MCF 10A (cell line): ENCODE measurements around the gene ATL1. TPM values are rescaled to one million over a fixed set of nuclear protein-coding genes. Genes with fewer than 3 reads are reported as not detected.

Experiments
- BruUV-seq: library from RNA; stranded (reverse); fragments of 400-500 nt; replicated peaks from 2 replicates; lab custom pipeline; 2021; lab: Mats Ljungman, UMichigan
- CTCF ChIA-PET: fragments of 300-600 bp; sonication (Branson Sonifier 250); formaldehyde crosslinking; extraction: SDS; loops from one replicate; lab custom pipeline; 2021; ENCODE audit warnings: antibody characterized with exemption, inconsistent platforms; lab: Yijun Ruan, JAX
- POLR2A ChIA-PET: fragments of 300-600, 350-650 bp; sonication (Branson Sonifier 250); formaldehyde crosslinking; extraction: SDS; loops from one replicate; lab custom pipeline; 2020; ENCODE audit warnings: antibody characterized with exemption, inconsistent platforms; lab: Yijun Ruan, JAX
- DNase-seq: peaks from one replicate; pipeline ENCODE4 v3.0.0-alpha.2; 2018; ENCODE audit not compliant: unreplicated experiment
- H3K27ac Mint-ChIP-seq: one replicate; pipeline ENCODE4 v1.8.0; 2022; ENCODE audit warnings: mild to moderate bottlenecking, low read depth, mixed read lengths; ENCODE audit not compliant: unreplicated experiment
- H3K27me3 Mint-ChIP-seq: one replicate; pipeline ENCODE4 v1.8.0; 2022; ENCODE audit warnings: mixed read lengths; ENCODE audit not compliant: insufficient read depth, unreplicated experiment
- H3K36me3 Mint-ChIP-seq: one replicate; pipeline ENCODE4 v1.8.0; 2022; ENCODE audit warnings: mild to moderate bottlenecking, moderate library complexity, mixed read lengths; ENCODE audit not compliant: insufficient read depth, unreplicated experiment
- H3K4me1 Mint-ChIP-seq: one replicate; pipeline ENCODE4 v1.8.0; 2022; ENCODE audit warnings: mixed read lengths; ENCODE audit not compliant: insufficient read depth, unreplicated experiment
- H3K4me3 Mint-ChIP-seq: one replicate; pipeline ENCODE4 v1.8.0; 2022; ENCODE audit warnings: mild to moderate bottlenecking, moderate library complexity, mixed read lengths; ENCODE audit not compliant: unreplicated experiment
- H3K9me3 Mint-ChIP-seq: one replicate; pipeline ENCODE4 v1.8.0; 2022; ENCODE audit warnings: mixed read lengths; ENCODE audit not compliant: unreplicated experiment
- CTCF ChIP-seq: fragments of 200-600 bp; IDR thresholded peaks from one replicate; pipeline ENCODE4 v1.8.0; 2022; ENCODE audit warnings: antibody characterized with exemption, mild to moderate bottlenecking; ENCODE audit not compliant: unreplicated experiment
- intact Hi-C: fragments of 100-400 bp; cut with micrococcal nuclease; formaldehyde crosslinking; loops from 2 replicates; pipeline ENCODE4 v1.14.1; 2022
- total RNA-seq: library from RNA; stranded (reverse); gene quantifications from 2 replicates; pipeline ENCODE4 v1.2.3, GENCODE V29; 2022

Gene ATL1
- total RNA-seq, 1 experiment from 2014 or later: 3.3 TPM

- intact Hi-C loops: no loop called here
- CTCF ChIA-PET: interaction anchor here (1.7 to 2.2 kb wide), 2 partner anchors 14 to 15 kb away, joined by 4 to 9 read pairs; no protein-coding TSS in a partner anchor
- Mint-ChIP-seq H3K36me3 (peaks cover 56% of the 10 kb centered on the region), H3K9me3 (no peaks in the 10 kb centered on the region), H3K27me3 (no peaks in the 10 kb centered on the region), H3K4me1 (no peaks in the 10 kb centered on the region), H3K27ac (no peak overlapping the region), H3K4me3 (no peak overlapping the region)
- TF ChIP-seq CTCF: no peak
- DNase-seq: no peak
- POLR2A ChIA-PET: interaction anchor here (0.7 kb wide), 1 partner anchor 237 kb away, joined by 4 read pairs; the partner anchor contains the start of gene CDKL1
- TSS peak; percentile 41 for BruUV-seq
These were observed 74.0 kb downstream of the ATL1 start for GRCh38 chr14:50633954-50634353.

GRCh38 chr14:50635141-50635540, 75.2 kb downstream of the ATL1 start:
- ChIA-PET CTCF (interaction anchor here (0.8 to 2.2 kb wide), 2 partner anchors 15 to 287 kb away, joined by 3 to 9 read pairs; no protein-coding TSS in a partner anchor), POLR2A (interaction anchor here (1.3 kb wide), 1 partner anchor 24 kb away, joined by 3 read pairs; no protein-coding TSS in a partner anchor)
- Mint-ChIP-seq H3K36me3 (peaks cover 59% of the 10 kb centered on the region), H3K9me3 (no peaks in the 10 kb centered on the region), H3K27me3 (no peaks in the 10 kb centered on the region), H3K27ac (no peak overlapping the region), H3K4me3 (no peak overlapping the region), H3K4me1 (no peaks in the 10 kb centered on the region)
- no TSS peak for BruUV-seq
- no peak for TF ChIP-seq CTCF
- DNase-seq: no peak
- intact Hi-C loops: no loop called here

GRCh38 chr14:50647282-50647681, 87.3 kb downstream of the ATL1 start:
- POLR2A ChIA-PET: interaction anchor here (0.7 kb wide), 1 partner anchor 33 kb away, joined by 7 read pairs; no protein-coding TSS in a partner anchor
- H3K27ac Mint-ChIP-seq: no peak overlapping the region

GRCh38 chr14:50647753-50648152, 87.8 kb downstream of the ATL1 start:
- Mint-ChIP-seq H3K9me3 (no peaks in the 10 kb centered on the region), H3K27ac (no peak overlapping the region), H3K36me3 (peaks cover 26% of the 10 kb centered on the region), H3K4me3 (no peak overlapping the region), H3K4me1 (peaks cover 5% of the 10 kb centered on the region), H3K27me3 (no peaks in the 10 kb centered on the region)
- TF ChIP-seq CTCF: no peak
- intact Hi-C loops: no loop called here
- POLR2A ChIA-PET: no interaction called here
- CTCF ChIA-PET: no interaction called here
- BruUV-seq: no TSS peak
- no peak for DNase-seq

More at GRCh38 chr14:50647282-50647681, 87.3 kb downstream of the ATL1 start:
- intact Hi-C loops: no loop called here
- BruUV-seq: no TSS peak
- H3K27me3 Mint-ChIP-seq: no peaks in the 10 kb centered on the region
- no peak for TF ChIP-seq CTCF
- peaks cover 5% of the 10 kb centered on the region for H3K4me1 Mint-ChIP-seq
- H3K36me3 Mint-ChIP-seq: peaks cover 25% of the 10 kb centered on the region
- CTCF ChIA-PET: interaction anchor here (0.5 to 1.6 kb wide), 2 partner anchors 28 to 105 kb away, joined by 3 to 4 read pairs; no protein-coding TSS in a partner anchor
- no peak overlapping the region for H3K4me3 Mint-ChIP-seq
- no peaks in the 10 kb centered on the region for H3K9me3 Mint-ChIP-seq
- DNase-seq: no peak
